Astrocyte of the cerebellum (primary cell): ENCODE results near the gene C1orf105.

ENCODE experiments used
- DNase-seq: peaks from one replicate; pipeline ENCODE4 v3.0.0-alpha.2; 2011; ENCODE audit warnings: low read depth
- H3K4me3 ChIP-seq: 2 replicates; pipeline ENCODE4 v1.5.1; 2011; ENCODE audit warnings: mild to moderate bottlenecking, low read depth, low read length, moderate library complexity
- CTCF ChIP-seq: IDR thresholded peaks from 2 replicates; pipeline ENCODE4 v1.5.1; 2012; ENCODE audit warnings: low read length, low read depth, moderate library complexity, mild to moderate bottlenecking; ENCODE audit errors: missing control alignments
- in situ Hi-C: cut with HindIII; loops from 2 replicates; pipeline ENCODE4 v1.10.0; 2017; ENCODE audit warnings: low sequenced_read_pairs

Gene C1orf105

GRCh38 chr1:172398970-172399755, 21.3 kb upstream of the C1orf105 start:
- peak; percentile 81 for DNase-seq
- no peak overlapping the region for H3K4me3 ChIP-seq
- in situ Hi-C loops: no loop called here
- TF ChIP-seq CTCF: peak; percentile 31

- TF ChIP-seq CTCF: no peak
- in situ Hi-C loops: loop anchor here (5.0 kb wide), 1 partner anchor 398 kb away; no protein-coding TSS in a partner anchor
- H3K4me3 ChIP-seq: no peak overlapping the region
- DNase-seq: no peak
Observed at GRCh38 chr1:172399756-172400721, 20.4 kb upstream of the C1orf105 start.

- in situ Hi-C loops: loop anchor here (5.0 kb wide), 1 partner anchor 398 kb away; no protein-coding TSS in a partner anchor
- no peak for TF ChIP-seq CTCF
- H3K4me3 ChIP-seq: no peak overlapping the region
- DNase-seq: no peak
Observed at GRCh38 chr1:172400722-172401105, 19.8 kb upstream of the C1orf105 start.

- in situ Hi-C loops: loop anchor here (5.0 kb wide), 1 partner anchor 399 kb away; no protein-coding TSS in a partner anchor
- DNase-seq: no peak
- no peak overlapping the region for H3K4me3 ChIP-seq
- no peak for TF ChIP-seq CTCF
Observed at GRCh38 chr1:172401477-172401876, 19.0 kb upstream of the C1orf105 start.

GRCh38 chr1:172401892-172402291, 18.6 kb upstream of the C1orf105 start:
- in situ Hi-C loops: loop anchor here (5.0 kb wide), 1 partner anchor 400 kb away; no protein-coding TSS in a partner anchor
- TF ChIP-seq CTCF: no peak
- no peak overlapping the region for H3K4me3 ChIP-seq
- no peak for DNase-seq

- no peak overlapping the region for H3K4me3 ChIP-seq
- DNase-seq: no peak
- TF ChIP-seq CTCF: no peak
- in situ Hi-C loops: loop anchor here (5.0 kb wide), 1 partner anchor 401 kb away; no protein-coding TSS in a partner anchor
Observed at GRCh38 chr1:172402878-172403569, 17.5 kb upstream of the C1orf105 start.
